ENCODE results near the gene MINDY1. TPM values are rescaled to one million over a fixed set of nuclear protein-coding genes. Genes with fewer than 3 reads are reported as not detected.

The MINDY1 gene
- total and polyA plus RNA-seq, 12 donors: 6.0 to 37.5 (median 22.3) TPM

DNA sequence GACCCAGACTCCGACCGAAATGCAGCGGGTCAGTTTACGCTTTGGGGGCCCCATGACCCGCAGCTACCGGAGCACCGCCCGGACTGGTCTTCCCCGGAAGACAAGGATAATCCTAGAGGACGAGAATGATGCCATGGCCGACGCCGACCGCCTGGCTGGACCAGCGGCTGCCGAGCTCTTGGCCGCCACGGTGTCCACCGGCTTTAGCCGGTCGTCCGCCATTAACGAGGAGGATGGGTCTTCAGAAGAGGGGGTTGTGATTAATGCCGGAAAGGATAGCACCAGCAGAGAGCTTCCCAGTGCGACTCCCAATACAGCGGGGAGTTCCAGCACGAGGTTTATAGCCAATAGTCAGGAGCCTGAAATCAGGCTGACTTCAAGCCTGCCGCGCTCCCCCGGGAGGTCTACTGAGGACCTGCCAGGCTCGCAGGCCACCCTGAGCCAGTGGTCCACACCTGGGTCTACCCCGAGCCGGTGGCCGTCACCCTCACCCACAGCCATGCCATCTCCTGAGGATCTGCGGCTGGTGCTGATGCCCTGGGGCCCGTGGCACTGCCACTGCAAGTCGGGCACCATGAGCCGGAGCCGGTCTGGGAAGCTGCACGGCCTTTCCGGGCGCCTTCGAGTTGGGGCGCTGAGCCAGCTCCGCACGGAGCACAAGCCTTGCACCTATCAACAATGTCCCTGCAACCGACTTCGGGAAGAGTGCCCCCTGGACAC is 41.4 kb upstream of the MINDY1 start:
- H3K27ac ChIP-seq: peak overlapping the region; percentile 43 to 95 (median 84)
- intact Hi-C loops (cut with DNase I): no loop called here
- peak in 1 of 2 donors; percentile 27 for TF ChIP-seq POLR2A (IDR thresholded peaks at IDR 0.05)
- TF ChIP-seq, protein P1, sequence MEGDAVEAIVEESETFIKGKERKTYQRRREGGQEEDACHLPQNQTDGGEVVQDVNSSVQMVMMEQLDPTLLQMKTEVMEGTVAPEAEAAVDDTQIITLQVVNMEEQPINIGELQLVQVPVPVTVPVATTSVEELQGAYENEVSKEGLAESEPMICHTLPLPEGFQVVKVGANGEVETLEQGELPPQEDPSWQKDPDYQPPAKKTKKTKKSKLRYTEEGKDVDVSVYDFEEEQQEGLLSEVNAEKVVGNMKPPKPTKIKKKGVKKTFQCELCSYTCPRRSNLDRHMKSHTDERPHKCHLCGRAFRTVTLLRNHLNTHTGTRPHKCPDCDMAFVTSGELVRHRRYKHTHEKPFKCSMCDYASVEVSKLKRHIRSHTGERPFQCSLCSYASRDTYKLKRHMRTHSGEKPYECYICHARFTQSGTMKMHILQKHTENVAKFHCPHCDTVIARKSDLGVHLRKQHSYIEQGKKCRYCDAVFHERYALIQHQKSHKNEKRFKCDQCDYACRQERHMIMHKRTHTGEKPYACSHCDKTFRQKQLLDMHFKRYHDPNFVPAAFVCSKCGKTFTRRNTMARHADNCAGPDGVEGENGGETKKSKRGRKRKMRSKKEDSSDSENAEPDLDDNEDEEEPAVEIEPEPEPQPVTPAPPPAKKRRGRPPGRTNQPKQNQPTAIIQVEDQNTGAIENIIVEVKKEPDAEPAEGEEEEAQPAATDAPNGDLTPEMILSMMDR (IDR thresholded peaks at IDR 0.05): peak in 2 of 6 experiments; percentile 24 to 50
- no peaks in the 10 kb centered on the region for H3K27me3 ChIP-seq
- peaks cover 0 to 18% of the 10 kb centered on the region in 2 donors for H3K36me3 ChIP-seq (replicated peaks in 1 of 2)
- peaks cover 11 to 28% of the 10 kb centered on the region in 2 donors for H3K4me1 ChIP-seq (replicated peaks in 1 of 2)
- WGBS, 4 donors: 0 to 1% (median 0%) methylated on average over 19 to 48 of the region's 48 CpGs
- peak; percentile 73 to 90 (median 79) for DNase-seq
- no peaks in the 10 kb centered on the region for H3K9me3 ChIP-seq (replicated peaks in 1 of 3)
- H3K4me3 ChIP-seq: peak overlapping the region; percentile 65 to 92 (median 83)

DNA sequence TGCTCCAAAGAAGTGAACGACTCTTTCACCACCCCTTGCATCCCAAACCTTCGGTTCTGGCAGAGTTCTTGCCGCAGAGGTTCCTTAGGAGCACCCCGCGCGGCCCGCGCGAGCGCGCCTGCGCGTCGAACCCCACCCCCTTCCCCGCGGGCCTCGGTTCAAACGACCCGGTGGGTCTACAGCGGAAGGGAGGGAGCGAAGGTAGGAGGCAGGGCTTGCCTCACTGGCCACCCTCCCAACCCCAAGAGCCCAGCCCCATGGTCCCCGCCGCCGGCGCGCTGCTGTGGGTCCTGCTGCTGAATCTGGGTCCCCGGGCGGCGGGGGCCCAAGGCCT is 40.9 kb upstream of the MINDY1 start, which contains the start of gene C1orf56:
TSS of gene C1orf56 (plus strand) at position 161 of the 334 bp plus-strand sequence. CDS start at position 258, 97 bp downstream.
- Histone ChIP-seq H3K4me3 (peak within 1 kb of the TSS; percentile 65 to 92 (median 83)), H3K4me1 (replicated peaks in 1 of 2) (peaks cover 11 to 28% of the 10 kb centered on the region in 2 donors), H3K36me3 (replicated peaks in 1 of 2) (peaks cover 0 to 13% of the 10 kb centered on the region in 2 donors), H3K9me3 (replicated peaks in 1 of 3) (no peaks in the 10 kb centered on the region), H3K27me3 (no peaks in the 10 kb centered on the region), H3K27ac (peak within 1 kb of the TSS; percentile 43 to 95 (median 84))
- intact Hi-C loops (cut with DNase I): no loop called here
- 0 to 2% (median 1%) methylated on average over 9 to 29 of the region's 29 CpGs for whole genome bisulfite sequencing, 4 donors
- peak; percentile 70 to 81 (median 72) for DNase-seq
- peak in 1 of 2 donors; percentile 74 for TF ChIP-seq POLR2A (IDR thresholded peaks at IDR 0.05)
- TF ChIP-seq, protein P1 (IDR thresholded peaks at IDR 0.05): no peak

DNA sequence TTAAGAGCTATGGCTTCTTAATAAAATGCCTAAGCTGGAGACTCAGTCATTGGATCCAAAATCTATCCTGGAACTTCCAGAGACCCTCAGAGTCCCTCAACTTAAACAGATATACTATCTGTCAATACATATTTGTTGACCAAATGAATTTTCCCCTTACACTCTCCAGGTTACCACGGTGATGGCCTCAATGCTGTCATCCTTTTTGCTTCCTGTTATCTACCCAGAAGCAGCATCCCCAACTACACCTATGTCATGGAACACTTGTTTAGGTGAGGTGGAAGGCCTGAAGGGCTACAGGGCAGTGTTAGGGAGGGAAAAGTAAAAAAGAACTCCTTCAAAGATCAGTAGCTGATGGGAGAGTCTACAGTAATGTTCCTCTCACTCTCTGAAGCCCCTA is 36.5 kb upstream of the MINDY1 start:
- Histone ChIP-seq H3K27me3 (no peaks in the 10 kb centered on the region), H3K36me3 (replicated peaks in 1 of 2) (no peaks in the 10 kb centered on the region), H3K27ac (no peak overlapping the region), H3K4me3 (no peak overlapping the region), H3K4me1 (replicated peaks in 1 of 2) (peaks cover 4 to 5% of the 10 kb centered on the region in 2 donors), H3K9me3 (replicated peaks in 1 of 3) (no peaks in the 10 kb centered on the region)
- WGBS, 4 donors: 79 to 96% (median 88%) methylated on average over 1 of the region's 1 CpG
- DNase-seq: no peak
- intact Hi-C loops (cut with DNase I): no loop called here
- TF ChIP-seq POLR2A (IDR thresholded peaks at IDR 0.05): no peak
- TF ChIP-seq, protein P1 (IDR thresholded peaks at IDR 0.05): no peak

DNA sequence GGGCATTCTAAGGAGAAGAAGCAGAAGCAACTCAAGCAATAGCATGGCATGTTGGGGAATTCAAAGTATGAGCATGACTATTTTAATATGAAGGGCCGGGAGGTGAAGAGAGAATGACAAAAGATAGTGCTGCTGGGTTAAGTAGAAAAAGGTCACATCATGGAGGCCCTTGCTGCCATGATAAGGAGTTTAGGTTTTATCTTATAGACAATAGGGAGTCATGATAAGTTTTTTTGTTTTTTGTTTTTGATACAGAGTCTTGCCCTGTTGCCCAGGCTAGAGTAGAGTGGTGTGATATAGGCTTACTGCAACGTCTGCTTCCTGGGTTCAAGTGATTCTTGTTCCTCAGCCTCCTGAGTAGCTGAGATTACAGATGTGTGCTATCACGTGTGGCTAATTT is 32.8 kb upstream of the MINDY1 start:
- WGBS, 4 donors: 85 to 95% (median 91%) methylated on average over 3 of the region's 3 CpGs

More for the DNA sequence above, 32.8 kb upstream of the MINDY1 start:
- no peak overlapping the region for H3K27ac ChIP-seq
- H3K36me3 ChIP-seq (replicated peaks in 1 of 2): no peaks in the 10 kb centered on the region
- H3K9me3 ChIP-seq (replicated peaks in 1 of 3): no peaks in the 10 kb centered on the region
- no peak for DNase-seq
- H3K4me1 ChIP-seq (replicated peaks in 1 of 2): no peaks in the 10 kb centered on the region
- intact Hi-C loops (cut with DNase I): no loop called here
- TF ChIP-seq POLR2A (IDR thresholded peaks at IDR 0.05): no peak
- TF ChIP-seq, protein P1 (IDR thresholded peaks at IDR 0.05): no peak
- no peak overlapping the region for H3K4me3 ChIP-seq
- no peaks in the 10 kb centered on the region for H3K27me3 ChIP-seq

All from adrenal gland (tissue), 12 donors.